ENCODE measurements around the gene IL12RB1.
"Not testable (repeated sequence)": the region's sequence is repeated elsewhere in the genome, so short reads cannot be mapped to it uniquely, and the experiment has no call there.

Gene IL12RB1

GRCh38 chr19:18044825-18045304 lies 41.9 kb downstream of the IL12RB1 start:
- peak; percentile 62 to 78 (median 74) for DNase-seq

GRCh38 chr19:18043676-18044075 lies 43.1 kb downstream of the IL12RB1 start:
- no peak for DNase-seq

- DNase-seq, result no peak
Observed at GRCh38 chr19:18041054-18041453, 45.7 kb downstream of the IL12RB1 start.

GRCh38 chr19:18032102-18032501 lies 54.6 kb downstream of the IL12RB1 start:
- DNase-seq, result not testable (repeated sequence)

GRCh38 chr19:18031401-18031800 lies 55.3 kb downstream of the IL12RB1 start:
- DNase-seq, result not testable (repeated sequence)

GRCh38 chr19:18029617-18030338 lies 57.0 kb downstream of the IL12RB1 start:
- DNase-seq, result no peak

GRCh38 chr19:18027151-18027550 lies 59.6 kb downstream of the IL12RB1 start:
- no peak for DNase-seq

- DNase-seq, result peak; percentile 77 to 94 (median 90)
Observed at GRCh38 chr19:18023622-18024251, 63.0 kb downstream of the IL12RB1 start.

- DNase-seq, result peak; percentile 34 to 81 (median 62)
Observed at GRCh38 chr19:18021121-18021755, 65.5 kb downstream of the IL12RB1 start.

- DNase-seq, result no peak
Observed at GRCh38 chr19:18020212-18021085, 66.3 kb downstream of the IL12RB1 start.

GRCh38 chr19:18017275-18018083 lies 69.3 kb downstream of the IL12RB1 start:
- no peak for DNase-seq

- peak in 2 of 6 experiments; percentile 17 to 20 for DNase-seq
Observed at GRCh38 chr19:18016209-18016910, 70.4 kb downstream of the IL12RB1 start.

- peak; percentile 67 to 83 (median 74) for DNase-seq
Observed at GRCh38 chr19:18014197-18014596, 72.5 kb downstream of the IL12RB1 start.

GRCh38 chr19:18013210-18014111 lies 73.3 kb downstream of the IL12RB1 start:
- peak in 2 of 6 experiments; percentile 53 to 57 for DNase-seq

GRCh38 chr19:18010149-18010548 lies 76.6 kb downstream of the IL12RB1 start:
- no peak for DNase-seq

- no peak for DNase-seq
Observed at GRCh38 chr19:18009412-18010066, 77.2 kb downstream of the IL12RB1 start.

Data from stimulated activated naive CD4-positive, alpha-beta T cell (primary cell).